ENCODE results near the gene ELMO3.

ELMO3 gene

GRCh38 chr16:67164599-67165061 lies 34.3 kb upstream of the ELMO3 start, which contains the start of gene HSF4:
Gene HSF4 (plus strand): TSS chr16:67164745. CDS start chr16:67164812, 67 bp downstream.
- DNase-seq (ENCODE audit: low read depth), result no peak

- no peak for DNase-seq (ENCODE audit: low read depth)
Measured at GRCh38 chr16:67165121-67166078, 33.5 kb upstream of the ELMO3 start.

GRCh38 chr16:67166110-67166547 lies 32.8 kb upstream of the ELMO3 start:
- no peak for DNase-seq (ENCODE audit: low read depth)

GRCh38 chr16:67166598-67167168 lies 32.2 kb upstream of the ELMO3 start:
- DNase-seq (ENCODE audit: low read depth), result no peak

GRCh38 chr16:67167588-67167987 lies 31.3 kb upstream of the ELMO3 start:
- no peak for DNase-seq (ENCODE audit: low read depth)

- DNase-seq (ENCODE audit: low read depth), result no peak
Measured at GRCh38 chr16:67169011-67169451, 29.9 kb upstream of the ELMO3 start.

- DNase-seq (ENCODE audit: low read depth), result no peak
Measured at GRCh38 chr16:67169642-67170167, 29.2 kb upstream of the ELMO3 start.

- DNase-seq (ENCODE audit: low read depth), result no peak
Measured at GRCh38 chr16:67170168-67170948, 28.6 kb upstream of the ELMO3 start, which contains the start of gene NOL3. Gene NOL3 (plus strand): TSS chr16:67170538.

GRCh38 chr16:67170949-67171649 lies 27.8 kb upstream of the ELMO3 start:
- no peak for DNase-seq (ENCODE audit: low read depth)

GRCh38 chr16:67173323-67173722 lies 25.6 kb upstream of the ELMO3 start:
- no peak for DNase-seq (ENCODE audit: low read depth)

GRCh38 chr16:67173808-67174705 lies 24.9 kb upstream of the ELMO3 start:
- no peak for DNase-seq (ENCODE audit: low read depth)

- DNase-seq (ENCODE audit: low read depth), result no peak
Measured at GRCh38 chr16:67174706-67175231, 24.2 kb upstream of the ELMO3 start.

GRCh38 chr16:67176662-67177061 lies 22.3 kb upstream of the ELMO3 start:
- DNase-seq (ENCODE audit: low read depth), result no peak

- no peak for DNase-seq (ENCODE audit: low read depth)
Measured at GRCh38 chr16:67177743-67178699, 20.9 kb upstream of the ELMO3 start.

GRCh38 chr16:67179421-67180080 lies 19.4 kb upstream of the ELMO3 start:
- no peak for DNase-seq (ENCODE audit: low read depth)

- no peak for DNase-seq (ENCODE audit: low read depth)
Measured at GRCh38 chr16:67180166-67180565, 18.8 kb upstream of the ELMO3 start.

GRCh38 chr16:67181346-67181745 lies 17.6 kb upstream of the ELMO3 start:
- DNase-seq (ENCODE audit: low read depth), result no peak

GRCh38 chr16:67182288-67182687 lies 16.6 kb upstream of the ELMO3 start:
- no peak for DNase-seq (ENCODE audit: low read depth)
